Activated CD8-positive, alpha-beta memory T cell treated with anti-CD3 and anti-CD28 coated beads, Interleukin-2, amount 50 U/mL, for 1 hour (primary cell): ENCODE measurements around the gene DDX54.
"Not testable (repeated sequence)": the region's sequence is repeated elsewhere in the genome, so short reads cannot be mapped to it uniquely, and the experiment has no call there.

ENCODE experiments used
- DNase-seq: peaks from one replicate; pipeline ENCODE4 v3.0.0-alpha.2; 2020; ENCODE audit errors: extremely low read depth

DDX54 gene

GRCh38 chr12:113119980-113120669 lies 65.2 kb downstream of the DDX54 start:
- no peak for DNase-seq

GRCh38 chr12:113118142-113118541 lies 67.1 kb downstream of the DDX54 start:
- no peak for DNase-seq

- DNase-seq: not testable (repeated sequence)
Measured at GRCh38 chr12:113117684-113118083, 67.6 kb downstream of the DDX54 start.

GRCh38 chr12:113116875-113117274 lies 68.4 kb downstream of the DDX54 start:
- DNase-seq: no peak

- no peak for DNase-seq
Measured at GRCh38 chr12:113115455-113116126, 69.7 kb downstream of the DDX54 start.

- DNase-seq: no peak
Measured at GRCh38 chr12:113114447-113115178, 70.7 kb downstream of the DDX54 start.

- no peak for DNase-seq
Measured at GRCh38 chr12:113113397-113113796, 71.9 kb downstream of the DDX54 start.

- DNase-seq: no peak
Measured at GRCh38 chr12:113112043-113112899, 73.0 kb downstream of the DDX54 start.

- no peak for DNase-seq
Measured at GRCh38 chr12:113111247-113111646, 74.0 kb downstream of the DDX54 start.

GRCh38 chr12:113109872-113110599 lies 75.2 kb downstream of the DDX54 start:
- DNase-seq: no peak

- DNase-seq: no peak
Measured at GRCh38 chr12:113109360-113109759, 75.9 kb downstream of the DDX54 start.

GRCh38 chr12:113108308-113108707 lies 77.0 kb downstream of the DDX54 start:
- DNase-seq: no peak
